BJ (cell line): ENCODE data around the gene UGT3A2. TPM values are rescaled to one million over a fixed set of nuclear protein-coding genes. Genes with fewer than 3 reads are reported as not detected.

Source experiments
- CTCF ChIA-PET: fragments of 350-600 bp; formaldehyde crosslinking; extraction: SDS; loops from one replicate; lab custom pipeline; 2021; ENCODE audit warnings: antibody characterized with exemption, inconsistent platforms; lab: Yijun Ruan, JAX
- POLR2A ChIA-PET: fragments of 300-600 bp; sonication (Branson Sonifier 250); formaldehyde crosslinking; extraction: SDS; loops from one replicate; lab custom pipeline; 2021; ENCODE audit warnings: antibody characterized with exemption; lab: Charles Lee
- DNase-seq: peaks from one replicate; pipeline ENCODE4 v3.0.0-alpha.2; 2011; ENCODE audit warnings: low read depth
- H3K27me3 ChIP-seq: 2 replicates; pipeline ENCODE4 v1.6.0; 2011; ENCODE audit warnings: low read length; ENCODE audit not compliant: control insufficient read depth, insufficient read depth
- H3K36me3 ChIP-seq: 2 replicates; pipeline ENCODE4 v1.5.1; 2011; ENCODE audit warnings: low read length; ENCODE audit not compliant: control insufficient read depth, insufficient read depth
- H3K4me3 ChIP-seq: 2 replicates; pipeline ENCODE4 v1.5.1; 2011; ENCODE audit warnings: low read depth, mild to moderate bottlenecking, control low read depth, low read length
- polyA plus RNA-seq: library from polyadenylated mRNA; depleted of rRNA; stranded (reverse); fragments of >200 nt; gene quantifications from 2 replicates; pipeline ENCODE4 v1.2.3, GENCODE V29; 2011
- TF ChIP-seq, protein P1 (sequence below): IDR thresholded peaks from 2 replicates; pipeline ENCODE4 v1.5.1; 2011; ENCODE audit warnings: low read depth, mild to moderate bottlenecking, control low read depth, inconsistent platforms, low read length, moderate library complexity; ENCODE audit not compliant: insufficient read depth

Gene UGT3A2
- polyA plus RNA-seq, 1 experiment = not detected

DNA sequence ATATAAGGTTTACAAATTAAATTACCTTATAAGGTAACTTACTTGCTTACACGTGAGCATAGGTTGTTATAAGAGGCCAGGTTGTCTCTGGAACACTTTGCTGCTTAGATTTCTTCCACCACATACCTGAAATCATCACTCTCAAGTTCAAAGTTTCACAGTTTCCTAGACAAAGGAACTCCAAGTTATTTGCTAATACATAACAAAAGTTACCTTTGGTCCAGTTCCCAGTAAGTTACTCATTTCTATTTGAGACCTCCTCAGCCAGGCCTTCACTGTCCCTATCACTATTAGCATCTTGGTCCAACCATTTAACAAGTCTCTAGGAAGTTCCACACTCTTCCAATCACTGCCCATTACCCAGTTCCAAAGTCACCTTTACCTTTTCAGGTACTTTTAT, 57.0 kb downstream of the UGT3A2 start:
- ChIA-PET CTCF (no interaction called here), POLR2A (no interaction called here)
- H3K36me3 ChIP-seq = no peaks in the 10 kb centered on the region
- no peaks in the 10 kb centered on the region for H3K27me3 ChIP-seq
- no peak overlapping the region for H3K4me3 ChIP-seq
- TF ChIP-seq, protein P1, sequence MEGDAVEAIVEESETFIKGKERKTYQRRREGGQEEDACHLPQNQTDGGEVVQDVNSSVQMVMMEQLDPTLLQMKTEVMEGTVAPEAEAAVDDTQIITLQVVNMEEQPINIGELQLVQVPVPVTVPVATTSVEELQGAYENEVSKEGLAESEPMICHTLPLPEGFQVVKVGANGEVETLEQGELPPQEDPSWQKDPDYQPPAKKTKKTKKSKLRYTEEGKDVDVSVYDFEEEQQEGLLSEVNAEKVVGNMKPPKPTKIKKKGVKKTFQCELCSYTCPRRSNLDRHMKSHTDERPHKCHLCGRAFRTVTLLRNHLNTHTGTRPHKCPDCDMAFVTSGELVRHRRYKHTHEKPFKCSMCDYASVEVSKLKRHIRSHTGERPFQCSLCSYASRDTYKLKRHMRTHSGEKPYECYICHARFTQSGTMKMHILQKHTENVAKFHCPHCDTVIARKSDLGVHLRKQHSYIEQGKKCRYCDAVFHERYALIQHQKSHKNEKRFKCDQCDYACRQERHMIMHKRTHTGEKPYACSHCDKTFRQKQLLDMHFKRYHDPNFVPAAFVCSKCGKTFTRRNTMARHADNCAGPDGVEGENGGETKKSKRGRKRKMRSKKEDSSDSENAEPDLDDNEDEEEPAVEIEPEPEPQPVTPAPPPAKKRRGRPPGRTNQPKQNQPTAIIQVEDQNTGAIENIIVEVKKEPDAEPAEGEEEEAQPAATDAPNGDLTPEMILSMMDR = no peak
- no peak for DNase-seq

DNA sequence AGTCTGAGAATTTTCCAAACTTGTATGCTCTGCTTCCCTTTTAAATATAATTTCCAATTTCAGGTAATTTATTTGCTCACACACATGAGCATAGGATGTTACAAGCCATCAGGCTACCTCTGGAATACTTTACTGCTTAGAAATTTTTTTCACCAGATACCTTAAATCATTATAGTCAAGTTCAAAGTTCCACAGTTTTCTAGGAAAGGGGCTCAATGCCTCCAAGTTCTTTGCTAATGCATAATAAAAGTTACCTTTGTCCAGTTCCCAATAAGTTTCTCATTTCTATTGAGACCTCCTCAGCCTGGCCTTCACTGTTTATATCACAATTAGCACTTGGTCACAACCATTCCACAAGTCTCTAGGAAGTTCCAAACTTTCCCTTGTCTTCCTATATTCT, 59.3 kb downstream of the UGT3A2 start:
- ChIA-PET CTCF (no interaction called here), POLR2A (no interaction called here)
- Histone ChIP-seq H3K4me3 (no peak overlapping the region), H3K36me3 (no peaks in the 10 kb centered on the region), H3K27me3 (no peaks in the 10 kb centered on the region)
- DNase-seq = no peak
- TF ChIP-seq, protein P1 = no peak

DNA sequence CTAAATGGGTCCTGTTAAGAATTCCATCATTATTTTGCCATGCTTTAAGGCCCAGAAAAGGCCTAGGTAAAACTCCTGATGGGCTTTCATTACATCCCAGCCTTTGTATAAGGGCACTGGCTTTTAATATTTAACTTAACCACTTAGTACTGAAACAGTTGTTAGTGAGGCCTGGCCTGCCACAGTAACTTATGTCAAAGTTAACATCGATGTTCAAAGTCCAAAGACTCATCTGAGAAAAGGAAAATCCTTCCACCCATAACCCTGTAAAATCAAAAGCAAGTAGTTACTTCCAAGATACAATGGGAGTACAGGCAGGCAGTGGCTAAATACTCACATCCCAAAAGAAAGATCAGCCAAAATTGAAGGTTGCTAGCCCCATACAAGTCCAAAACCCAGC, 60.5 kb downstream of the UGT3A2 start:
- no peaks in the 10 kb centered on the region for H3K36me3 ChIP-seq
- no peaks in the 10 kb centered on the region for H3K27me3 ChIP-seq
- TF ChIP-seq, protein P1 = no peak
- ChIA-PET CTCF (no interaction called here), POLR2A (no interaction called here)
- no peak overlapping the region for H3K4me3 ChIP-seq
- no peak for DNase-seq

DNA sequence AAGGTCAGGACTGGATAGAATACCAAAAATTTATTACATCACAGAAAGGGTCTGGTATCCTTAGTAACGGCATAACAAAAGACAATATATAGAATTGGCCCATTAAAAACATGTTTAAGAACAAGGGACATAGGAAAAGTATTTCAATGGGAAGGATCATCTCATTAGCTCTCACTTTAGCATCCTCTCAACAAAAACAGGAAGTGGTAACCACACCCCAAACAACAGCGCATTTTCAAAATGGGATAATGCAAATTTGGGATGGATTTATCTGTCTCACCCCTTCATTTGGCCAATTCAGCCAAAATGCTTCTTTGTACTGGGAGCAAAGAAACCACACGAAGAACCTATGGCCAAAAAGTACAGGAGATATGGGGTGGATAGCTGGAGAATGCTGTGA, 65.7 kb downstream of the UGT3A2 start:
- ChIA-PET CTCF (no interaction called here), POLR2A (no interaction called here)
- TF ChIP-seq, protein P1 = no peak
- Histone ChIP-seq H3K27me3 (no peaks in the 10 kb centered on the region), H3K36me3 (no peaks in the 10 kb centered on the region), H3K4me3 (no peak overlapping the region)
- DNase-seq = no peak

DNA sequence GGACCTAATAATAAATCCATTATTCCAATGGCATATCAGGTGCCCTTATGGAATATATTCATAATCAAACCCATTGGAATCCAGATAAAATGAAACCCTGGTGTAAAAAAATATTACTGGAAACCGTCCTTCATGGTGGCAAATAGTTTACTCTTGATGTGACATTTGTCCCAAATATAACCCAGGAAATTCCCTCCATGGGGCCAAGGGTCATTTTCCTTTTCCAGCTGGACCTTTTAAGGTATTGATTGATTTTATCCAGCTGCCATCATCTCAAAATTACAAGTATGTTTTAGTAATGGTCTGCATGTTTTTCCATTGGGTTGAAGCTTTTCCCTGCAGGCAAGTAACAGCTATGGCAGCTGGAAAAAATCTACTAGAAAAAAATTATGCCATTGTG, 67.1 kb downstream of the UGT3A2 start:
- Histone ChIP-seq H3K4me3 (no peak overlapping the region), H3K36me3 (no peaks in the 10 kb centered on the region), H3K27me3 (no peaks in the 10 kb centered on the region)
- TF ChIP-seq, protein P1 = no peak
- POLR2A ChIA-PET = no interaction called here
- CTCF ChIA-PET = no interaction called here
- DNase-seq = no peak
